ENCODE results near the gene SUSD2.
"Not testable (repeated sequence)": the region's sequence is repeated elsewhere in the genome, so short reads cannot be mapped to it uniquely, and the experiment has no call there.

Gene SUSD2

DNA sequence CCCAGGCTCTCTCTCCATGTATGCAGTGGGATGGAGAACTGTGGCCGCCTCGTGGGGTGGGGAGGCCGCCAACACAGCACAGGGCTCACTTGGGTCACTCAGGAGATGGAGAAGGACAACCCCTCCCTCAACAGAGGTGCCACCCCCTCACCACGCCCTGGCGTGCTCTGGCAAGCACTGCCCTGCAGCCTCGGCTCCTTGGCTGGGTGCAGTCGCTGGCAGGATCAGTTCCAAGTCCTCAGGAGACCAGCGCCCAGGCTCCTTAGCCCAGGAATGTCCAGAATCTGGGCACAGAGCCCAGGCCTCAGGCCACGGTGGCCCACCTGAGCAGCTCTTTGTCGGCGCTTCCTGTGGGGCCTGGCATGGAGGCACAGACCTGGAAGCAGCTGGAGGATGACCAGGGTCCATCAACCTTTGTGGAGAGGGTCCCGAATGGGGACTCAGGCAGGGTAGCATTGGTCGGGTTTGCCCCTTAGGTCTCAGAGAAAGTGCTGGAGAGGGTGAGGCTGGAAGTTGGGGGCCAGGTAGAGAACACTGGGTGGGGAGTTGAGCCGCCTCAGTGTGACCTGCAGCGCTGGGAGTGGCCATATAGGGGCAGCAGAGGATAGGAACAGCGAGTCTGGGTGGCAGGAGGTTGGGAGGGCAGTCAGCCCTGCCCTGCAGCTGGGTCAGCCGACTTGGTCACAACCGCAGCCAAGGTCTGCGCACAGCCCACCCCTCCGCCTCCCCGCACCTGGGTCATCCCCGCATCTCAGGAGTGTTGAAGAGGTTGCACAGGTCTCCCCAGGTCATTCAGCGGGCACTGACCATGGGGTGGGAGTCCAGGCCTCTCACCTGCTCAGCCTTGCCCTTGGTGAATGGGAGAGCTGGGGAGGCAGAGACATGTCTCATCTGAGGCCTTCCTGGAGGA is 8.2 kb downstream of the SUSD2 start:
- DNase-seq (ENCODE audit: low read depth), result peak; percentile 28

- DNase-seq (ENCODE audit: low read depth), result no peak
Observed at GRCh38 chr22:24190159-24190540, 8.9 kb downstream of the SUSD2 start.

- DNase-seq (ENCODE audit: low read depth), result no peak
Observed at GRCh38 chr22:24190596-24191208, 9.4 kb downstream of the SUSD2 start.

GRCh38 chr22:24191381-24191841 is 10.1 kb downstream of the SUSD2 start:
- DNase-seq (ENCODE audit: low read depth), result no peak

- no peak for DNase-seq (ENCODE audit: low read depth)
Observed at GRCh38 chr22:24191893-24192292, 10.6 kb downstream of the SUSD2 start.

GRCh38 chr22:24198682-24199052 is 17.4 kb downstream of the SUSD2 start:
- DNase-seq (ENCODE audit: low read depth), result no peak

- DNase-seq (ENCODE audit: low read depth), result no peak
Observed at GRCh38 chr22:24200619-24201212, 19.4 kb downstream of the SUSD2 start.

- DNase-seq (ENCODE audit: low read depth), result no peak
Observed at GRCh38 chr22:24201681-24202614, 20.7 kb downstream of the SUSD2 start.

GRCh38 chr22:24203856-24204255 is 22.6 kb downstream of the SUSD2 start:
- not testable (repeated sequence) for DNase-seq (ENCODE audit: low read depth)

DNA sequence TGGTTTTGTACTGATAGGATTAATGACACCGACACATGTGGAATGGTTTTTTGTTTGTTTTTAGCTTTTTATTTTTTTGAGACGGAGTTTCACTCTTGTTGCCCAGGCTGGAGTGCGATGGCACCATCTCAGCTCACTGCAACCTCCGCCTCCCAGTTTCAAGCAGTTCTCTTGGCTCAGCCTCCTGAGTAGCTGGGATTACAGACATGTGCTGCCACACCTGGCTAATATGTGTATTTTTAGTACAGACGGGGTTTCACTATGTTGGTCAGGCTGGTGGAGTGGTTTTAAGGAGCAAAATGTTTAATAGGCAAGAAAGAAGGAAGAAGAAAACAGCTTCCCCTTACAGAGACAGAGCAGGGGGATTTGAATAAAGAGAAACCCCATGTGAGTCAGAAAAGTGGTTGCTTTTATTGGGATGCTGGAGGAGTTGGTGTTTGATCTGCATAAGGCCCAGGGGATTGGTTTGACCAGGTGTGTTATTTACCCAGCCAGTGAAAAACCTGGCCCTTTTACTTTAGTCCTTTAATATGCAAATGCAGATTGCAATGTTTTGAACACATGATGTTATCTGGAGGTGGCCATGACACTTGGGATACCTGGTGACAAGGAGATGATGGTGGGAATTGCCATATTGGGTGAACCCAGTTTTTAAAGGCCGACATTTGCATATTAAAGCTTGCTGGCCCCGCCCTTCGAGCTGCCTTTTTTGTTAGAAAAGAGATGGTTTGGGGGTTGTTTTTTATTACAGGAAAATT is 24.3 kb downstream of the SUSD2 start:
- DNase-seq (ENCODE audit: low read depth), result no peak

DNA sequence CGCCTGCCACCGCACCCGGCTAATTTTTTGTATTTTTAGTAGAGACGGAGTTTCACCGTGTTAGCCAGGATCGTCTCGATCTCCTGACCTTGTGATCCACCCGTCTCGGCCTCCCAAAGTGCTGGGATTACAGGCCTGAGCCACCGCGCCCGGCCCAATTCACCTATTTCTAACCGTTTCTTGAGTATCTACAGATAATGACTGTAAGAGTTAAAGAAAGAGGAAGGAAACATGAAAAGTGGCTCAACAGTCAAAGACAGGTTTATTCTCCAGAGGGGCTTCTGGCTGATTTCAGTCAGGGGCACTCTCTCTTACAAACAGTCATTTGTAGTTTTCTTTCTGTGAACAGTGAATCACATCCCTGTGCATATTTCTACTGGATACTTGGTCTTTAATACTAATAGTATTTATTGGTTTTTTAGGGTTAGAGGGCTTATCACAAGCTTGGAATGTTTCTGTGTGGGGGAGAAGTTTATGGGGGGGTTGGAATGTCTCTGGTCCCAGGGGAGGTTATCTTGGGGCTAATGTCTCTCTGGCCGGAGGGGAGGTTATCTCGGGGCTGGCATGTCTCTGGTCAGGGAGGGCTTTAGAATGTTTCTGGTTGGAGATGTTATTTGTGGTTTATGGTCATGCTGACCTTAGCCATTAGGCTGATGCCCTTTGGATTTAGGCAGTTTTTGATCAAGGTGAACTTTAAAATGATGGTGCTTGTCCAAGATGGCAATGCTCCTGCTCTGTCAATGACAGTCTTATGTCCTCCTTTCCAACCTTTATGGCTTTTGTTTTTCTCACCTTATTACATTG is 25.4 kb downstream of the SUSD2 start:
- DNase-seq (ENCODE audit: low read depth), result not testable (repeated sequence)

DNA sequence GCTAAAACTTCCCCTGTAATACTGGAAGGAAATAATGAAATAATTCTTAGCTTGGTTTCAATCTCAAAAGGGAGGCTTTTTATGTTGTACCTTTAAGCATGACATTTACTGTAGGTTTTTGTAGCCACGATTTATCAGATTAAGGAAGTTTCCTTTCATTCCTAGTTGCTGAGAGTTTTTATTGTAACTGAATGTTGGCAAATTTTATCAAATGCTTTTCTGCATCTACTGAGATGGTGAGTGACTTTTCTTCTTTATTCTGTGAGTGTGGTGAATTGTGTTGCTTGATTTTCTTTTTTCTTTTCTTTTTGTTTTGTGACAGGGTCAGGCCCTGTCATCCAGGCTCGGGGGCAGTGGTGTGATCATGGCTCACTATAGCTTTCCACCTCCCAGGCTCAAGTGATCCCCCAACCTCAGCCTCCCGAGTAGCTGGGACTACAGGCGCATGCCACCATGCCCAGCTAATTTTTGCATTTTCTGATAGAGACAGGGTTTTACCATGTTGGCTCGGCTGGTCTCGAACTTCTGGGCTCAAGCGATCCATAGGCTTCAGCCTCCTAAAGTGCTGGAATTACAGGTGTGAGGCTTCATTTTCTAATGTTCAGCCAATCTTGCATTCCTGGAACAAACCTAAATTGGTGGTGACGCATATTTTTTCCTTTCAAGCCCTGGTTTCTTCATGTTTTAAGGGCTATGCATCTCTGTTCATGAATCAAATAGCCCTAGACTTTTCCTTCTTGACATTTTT is 26.2 kb downstream of the SUSD2 start:
- DNase-seq (ENCODE audit: low read depth), result no peak

DNA sequence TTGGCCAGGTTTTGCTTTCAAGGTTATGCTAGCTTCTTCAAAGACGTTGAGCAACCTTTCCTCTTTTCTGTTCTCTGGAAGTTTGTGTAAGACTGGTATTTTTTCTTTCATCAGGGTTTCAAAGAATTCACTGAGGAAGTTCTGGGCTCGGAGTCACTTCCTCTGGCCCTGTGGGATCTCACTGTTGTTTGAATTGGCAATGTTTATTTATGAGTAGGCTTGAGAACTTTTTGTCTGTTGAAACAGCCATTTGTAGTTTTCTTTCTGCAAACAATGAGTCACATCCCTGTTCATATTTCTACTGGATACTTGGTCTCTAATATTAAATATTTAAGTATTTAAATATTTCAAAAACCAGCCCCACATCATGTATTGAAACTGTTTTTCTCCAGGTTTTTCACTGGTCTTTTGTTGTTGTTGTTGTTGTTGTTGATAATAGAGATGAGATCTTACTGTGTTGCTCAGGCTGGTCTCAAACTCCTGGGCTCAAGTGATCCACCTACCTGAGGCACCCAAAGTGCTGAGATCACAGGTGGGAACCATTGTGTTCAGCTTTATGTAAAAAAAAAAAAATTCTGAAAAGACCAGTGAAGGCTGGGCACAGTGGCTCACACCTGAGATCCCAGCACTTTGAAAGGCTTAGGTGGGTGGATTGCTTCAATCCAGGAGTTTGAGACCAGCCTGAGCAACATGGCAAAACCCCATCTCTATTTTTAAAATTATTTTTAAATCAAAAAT is 26.9 kb downstream of the SUSD2 start:
- peak; percentile 90 for DNase-seq (ENCODE audit: low read depth)

GRCh38 chr22:24209016-24209415 is 27.7 kb downstream of the SUSD2 start:
- DNase-seq (ENCODE audit: low read depth), result no peak

DNA sequence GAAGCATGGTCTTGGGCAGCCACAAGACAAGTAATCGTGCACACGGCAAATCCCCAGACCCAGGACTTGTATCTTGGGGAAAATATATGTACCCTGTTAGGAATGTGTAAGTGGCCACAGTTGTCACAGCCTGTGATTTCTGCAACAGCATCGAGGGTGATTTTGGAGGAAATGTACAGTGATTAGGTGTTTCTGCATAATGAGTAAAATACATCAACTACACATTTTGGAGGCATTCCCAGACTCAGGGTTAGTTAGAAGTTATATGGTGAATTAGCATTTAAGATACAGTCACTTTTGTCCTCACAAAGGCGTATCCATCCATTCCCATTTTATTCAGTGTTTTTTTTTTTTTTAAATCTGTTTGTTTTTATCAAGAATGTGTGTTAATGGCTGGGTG is 28.4 kb downstream of the SUSD2 start:
- no peak for DNase-seq (ENCODE audit: low read depth)

GRCh38 chr22:24210409-24210808 is 29.1 kb downstream of the SUSD2 start:
- DNase-seq (ENCODE audit: low read depth), result not testable (repeated sequence)

DNA sequence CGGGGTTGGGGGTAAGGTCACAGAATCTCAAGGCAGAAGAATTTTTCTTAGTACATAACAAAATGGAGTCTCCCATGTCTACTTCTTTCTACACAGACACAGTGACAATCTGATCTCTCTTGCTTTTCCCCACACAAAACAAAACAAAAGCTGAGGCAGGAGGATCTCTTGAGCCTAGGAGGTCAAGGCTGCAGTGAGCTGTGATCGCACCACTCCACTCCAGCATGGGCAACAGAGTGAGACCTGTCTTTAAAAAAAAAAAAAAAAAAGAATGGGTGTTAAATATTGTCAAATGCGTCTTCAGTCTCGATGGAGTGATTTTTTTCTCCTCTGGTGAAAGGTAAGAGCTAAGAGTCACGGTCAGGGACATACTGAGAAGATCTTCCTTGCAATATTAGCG is 30.4 kb downstream of the SUSD2 start:
- not testable (repeated sequence) for DNase-seq (ENCODE audit: low read depth)

DNA sequence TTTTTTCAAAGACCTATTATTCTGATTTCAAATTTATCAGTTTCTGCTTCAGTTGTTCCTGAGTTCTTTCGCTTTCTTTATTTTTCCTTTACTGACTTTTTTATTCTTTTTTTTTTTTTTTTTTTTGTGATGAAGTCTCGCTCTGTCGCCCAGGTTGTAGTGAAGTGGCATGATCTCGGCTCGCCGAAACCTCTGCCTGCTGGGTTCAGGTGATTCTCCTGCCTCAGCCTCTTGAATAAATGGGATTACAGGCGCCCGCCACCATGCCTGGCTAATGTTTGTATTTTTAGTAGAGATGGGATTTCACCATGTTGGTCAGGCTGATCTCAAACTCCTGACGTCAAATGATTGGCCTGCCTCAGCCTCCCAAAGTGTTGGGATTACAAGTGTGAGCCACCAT is 31.8 kb downstream of the SUSD2 start:
- not testable (repeated sequence) for DNase-seq (ENCODE audit: low read depth)
